Measurements from ENCODE around the gene ST6GALNAC3. TPM values are rescaled to one million over a fixed set of nuclear protein-coding genes. Genes with fewer than 3 reads are reported as not detected.

Gene ST6GALNAC3
- total RNA-seq, 6 experiments from 2014 or later, result 1.4 to 3.2 (median 2.6) TPM

- Histone ChIP-seq H3K27ac (no peak overlapping the region), H3K36me3 (no peaks in the 10 kb centered on the region), H3K9me3 (no peaks in the 10 kb centered on the region), H3K27me3 (no peaks in the 10 kb centered on the region), H3K4me3 (no peak overlapping the region), H3K4me1 (no peaks in the 10 kb centered on the region)
- intact Hi-C loops (cut with DNase I), result no loop called here
- ATAC-seq (no peak), DNase-seq (no peak)
- TF ChIP-seq CTCF (IDR thresholded peaks at IDR 0.05) (no peak), POLR2A (IDR thresholded peaks at IDR 0.05) (no peak)
Observed at GRCh38 chr1:76477156-76477555, 402.6 kb downstream of the ST6GALNAC3 start.

- TF ChIP-seq CTCF (IDR thresholded peaks at IDR 0.05), result no peak
- no peak for TF ChIP-seq POLR2A (IDR thresholded peaks at IDR 0.05)
- no peaks in the 10 kb centered on the region for H3K36me3 ChIP-seq
- DNase-seq (no peak), ATAC-seq (no peak)
- no peaks in the 10 kb centered on the region for H3K4me1 ChIP-seq
- no peaks in the 10 kb centered on the region for H3K9me3 ChIP-seq
- H3K27me3 ChIP-seq, result no peaks in the 10 kb centered on the region
- H3K4me3 ChIP-seq, result no peak overlapping the region
- H3K27ac ChIP-seq, result no peak overlapping the region
- intact Hi-C loops (cut with DNase I), result no loop called here
Observed at GRCh38 chr1:76480827-76481226, 406.3 kb downstream of the ST6GALNAC3 start.

GRCh38 chr1:76481672-76482071 lies 407.1 kb downstream of the ST6GALNAC3 start:
- ATAC-seq (no peak), DNase-seq (no peak)
- intact Hi-C loops (cut with DNase I), result no loop called here
- H3K27ac ChIP-seq, result no peak overlapping the region
- TF ChIP-seq CTCF (IDR thresholded peaks at IDR 0.05), result no peak
- TF ChIP-seq POLR2A (IDR thresholded peaks at IDR 0.05), result no peak
- H3K36me3 ChIP-seq, result no peaks in the 10 kb centered on the region
- no peaks in the 10 kb centered on the region for H3K4me1 ChIP-seq
- no peaks in the 10 kb centered on the region for H3K27me3 ChIP-seq
- no peak overlapping the region for H3K4me3 ChIP-seq
- WGBS (ENCODE audit: insufficient coverage, low coverage, low lambda C conversion rate, missing lambda C conversion rate), result 86% methylated on average over 1 of the region's 1 CpG
- no peaks in the 10 kb centered on the region for H3K9me3 ChIP-seq

- H3K36me3 ChIP-seq, result no peaks in the 10 kb centered on the region
- DNase-seq (no peak), ATAC-seq (no peak)
- TF ChIP-seq POLR2A (IDR thresholded peaks at IDR 0.05) (no peak), CTCF (IDR thresholded peaks at IDR 0.05) (no peak)
- WGBS (ENCODE audit: insufficient coverage, low coverage, low lambda C conversion rate, missing lambda C conversion rate), result 51% methylated on average over 2 of the region's 2 CpGs
- intact Hi-C loops (cut with DNase I), result no loop called here
- H3K27me3 ChIP-seq, result no peaks in the 10 kb centered on the region
- no peaks in the 10 kb centered on the region for H3K4me1 ChIP-seq
- H3K27ac ChIP-seq, result no peak overlapping the region
- H3K4me3 ChIP-seq, result no peak overlapping the region
- H3K9me3 ChIP-seq, result no peaks in the 10 kb centered on the region
Observed at GRCh38 chr1:76482272-76482671, 407.7 kb downstream of the ST6GALNAC3 start.

- DNase-seq (no peak), ATAC-seq (no peak)
- Histone ChIP-seq H3K27ac (no peak overlapping the region), H3K4me1 (no peaks in the 10 kb centered on the region), H3K27me3 (no peaks in the 10 kb centered on the region), H3K36me3 (no peaks in the 10 kb centered on the region), H3K9me3 (no peaks in the 10 kb centered on the region), H3K4me3 (no peak overlapping the region)
- TF ChIP-seq CTCF (IDR thresholded peaks at IDR 0.05) (no peak), POLR2A (IDR thresholded peaks at IDR 0.05) (no peak)
- intact Hi-C loops (cut with DNase I), result no loop called here
- WGBS (ENCODE audit: insufficient coverage, low coverage, low lambda C conversion rate, missing lambda C conversion rate), result 60% methylated on average over 2 of the region's 2 CpGs
Observed at GRCh38 chr1:76491737-76492136, 417.2 kb downstream of the ST6GALNAC3 start.
